Esophagus muscularis mucosa (tissue), 4 donors: ENCODE results near the gene CABLES1. TPM values are rescaled to one million over a fixed set of nuclear protein-coding genes. Genes with fewer than 3 reads are reported as not detected.

ENCODE experiments used
- DNase-seq: peaks from one replicate; pipeline ENCODE4 v3.0.0-alpha.2; 2017; ENCODE audit errors: extremely low spot score
- H3K27ac ChIP-seq, 4 donors: fragments of 200-600 bp; sonication (generic); replicated peaks in 1 of 4; 1 replicate in 3 of 4; 2 replicates in 1 of 4; pipeline ENCODE4 v1.5.1; 2016 to 2019; ENCODE audit warnings: mild to moderate bottlenecking in 1 of 4
- H3K27me3 ChIP-seq, 4 donors: fragments of 200-600 bp; sonication (generic); one replicate each; pipeline versions ENCODE4 v1.5.1 to v1.6.0; 2016 to 2019
- H3K36me3 ChIP-seq, 4 donors: fragments of 200-600 bp; sonication (generic); one replicate each; pipeline ENCODE4 v1.5.1; 2016 to 2019
- H3K4me1 ChIP-seq, 4 donors: fragments of 200-600 bp; sonication (generic); one replicate each; pipeline ENCODE4 v1.5.1; 2016 to 2019
- H3K4me3 ChIP-seq, 4 donors: fragments of 200-600 bp; sonication (generic); 1 replicate in 2 of 4; 2 replicates in 2 of 4; pipeline ENCODE4 v1.5.1; 2016 to 2019; ENCODE audit warnings: mild to moderate bottlenecking in 4 of 4, moderate library complexity in 1 of 4
- H3K9me3 ChIP-seq, 4 donors: fragments of 200-600 bp; sonication (generic); 1 replicate in 3 of 4; 2 replicates in 1 of 4; pipeline ENCODE4 v1.5.1; 2016 to 2019
- CTCF ChIP-seq, 3 experiments: fragments of 200-600 bp in 2 of 3; fragments of 450-650 bp in 1 of 3; sonication (generic) in 2 of 3; IDR thresholded peaks; one replicate each; pipeline ENCODE4 v1.5.1; 2017 to 2019; ENCODE audit warnings: antibody characterized with exemption in 3 of 3, mild to moderate bottlenecking in 2 of 3, moderate library complexity in 1 of 3
- EP300 ChIP-seq: sonication (generic); formaldehyde crosslinking; IDR thresholded peaks from one replicate; pipeline ENCODE4 v1.6.1; 2017; ENCODE audit warnings: antibody characterized with exemption
- POLR2A ChIP-seq: fragments of 450-650 bp; IDR thresholded peaks from one replicate; pipeline ENCODE4 v1.6.1; 2017; ENCODE audit warnings: antibody characterized with exemption, moderate library complexity, mild to moderate bottlenecking, low read depth
- POLR2AphosphoS5 ChIP-seq, 2 donors: sonication (generic); formaldehyde crosslinking; IDR thresholded peaks; one replicate each; pipeline ENCODE4 v1.6.1; 2017; ENCODE audit warnings: antibody characterized with exemption in 2 of 2
- WGBS: methylation state at CpG from one replicate; pipeline ENCODE4 v1.1.5; 2018; 5-methylcytosine and 5-hydroxymethylcytosine counted together
- intact Hi-C: fragments of 100-400 bp; cut with DNase I; formaldehyde crosslinking; loops from one replicate; pipeline ENCODE4 v1.15.1; 2023
- total RNA-seq, 4 donors: library from RNA; depleted of rRNA; stranded (reverse); fragments of >200 nt; gene quantifications; one replicate each; pipeline versions ENCODE4 v1.1.0 to v1.2.1, GENCODE V29; 2016

Gene CABLES1
- total RNA-seq, 4 donors from 2014 or later: 3.8 to 8.3 (median 6.4) TPM

- no peaks in the 10 kb centered on the region for H3K36me3 ChIP-seq
- DNase-seq: no peak
- no peak overlapping the region for H3K27ac ChIP-seq
- no peaks in the 10 kb centered on the region for H3K9me3 ChIP-seq
- no peak overlapping the region for H3K4me3 ChIP-seq
- WGBS: 75% methylated on average over 11 of the region's 11 CpGs
- TF ChIP-seq POLR2A (no peak), POLR2AphosphoS5 (IDR thresholded peaks at IDR 0.05) (no peak), CTCF (IDR thresholded peaks at IDR 0.05) (no peak), EP300 (no peak)
- intact Hi-C loops: no loop called here
- no peaks in the 10 kb centered on the region for H3K27me3 ChIP-seq
- peaks cover 0 to 3% (median 0%) of the 10 kb centered on the region in 4 donors for H3K4me1 ChIP-seq
Observed at GRCh38 chr18:23126376-23127056, 8.8 kb upstream of the CABLES1 start.

- intact Hi-C loops: no loop called here
- no peak for DNase-seq
- Histone ChIP-seq H3K9me3 (no peaks in the 10 kb centered on the region), H3K27me3 (no peaks in the 10 kb centered on the region), H3K4me3 (no peak overlapping the region), H3K27ac (no peak overlapping the region), H3K4me1 (peaks cover 0 to 3% (median 0%) of the 10 kb centered on the region in 4 donors), H3K36me3 (no peaks in the 10 kb centered on the region)
- 62% methylated on average over 6 of the region's 6 CpGs for WGBS
- no peak for TF ChIP-seq POLR2AphosphoS5 (IDR thresholded peaks at IDR 0.05)
- TF ChIP-seq POLR2A: no peak
Observed at GRCh38 chr18:23127090-23127489, 8.2 kb upstream of the CABLES1 start.

- 86% methylated on average over 8 of the region's 8 CpGs for WGBS
- DNase-seq: no peak
- Histone ChIP-seq H3K27me3 (peaks cover 0 to 9% (median 0%) of the 10 kb centered on the region in 4 donors), H3K4me1 (peaks cover 2 to 12% (median 7%) of the 10 kb centered on the region in 4 donors), H3K9me3 (no peaks in the 10 kb centered on the region), H3K27ac (no peak overlapping the region), H3K4me3 (no peak overlapping the region), H3K36me3 (no peaks in the 10 kb centered on the region)
- intact Hi-C loops: loop anchor here (2.0 to 5.0 kb wide), 2 partner anchors 108 to 281 kb away; no protein-coding TSS in a partner anchor
- no peak for TF ChIP-seq POLR2A
- TF ChIP-seq EP300: no peak
Observed at GRCh38 chr18:23129355-23130002, 5.8 kb upstream of the CABLES1 start.

GRCh38 chr18:23131693-23132319, 3.5 kb upstream of the CABLES1 start:
- 21% methylated on average over 8 of the region's 8 CpGs for WGBS
- peaks cover 0 to 26% (median 7%) of the 10 kb centered on the region in 4 donors for H3K27me3 ChIP-seq
- no peak overlapping the region for H3K4me3 ChIP-seq
- no peaks in the 10 kb centered on the region for H3K9me3 ChIP-seq
- H3K27ac ChIP-seq: no peak overlapping the region
- no peaks in the 10 kb centered on the region for H3K36me3 ChIP-seq
- DNase-seq: no peak
- peaks cover 18 to 26% (median 22%) of the 10 kb centered on the region in 4 donors for H3K4me1 ChIP-seq
- intact Hi-C loops: loop anchor here (1.0 to 5.0 kb wide), 3 partner anchors 105 to 279 kb away; no protein-coding TSS in a partner anchor
- TF ChIP-seq POLR2AphosphoS5 (IDR thresholded peaks at IDR 0.05) (no peak), CTCF (IDR thresholded peaks at IDR 0.05) (peak; percentile 73 to 82 (median 77)), POLR2A (no peak)

GRCh38 chr18:23133860-23134779, 1.2 kb upstream of the CABLES1 start:
- peaks cover 5 to 46% (median 7%) of the 10 kb centered on the region in 4 donors for H3K27me3 ChIP-seq
- no peak for TF ChIP-seq CTCF (IDR thresholded peaks at IDR 0.05)
- no peak for TF ChIP-seq POLR2AphosphoS5 (IDR thresholded peaks at IDR 0.05)
- TF ChIP-seq EP300: no peak
- no peak for TF ChIP-seq POLR2A
- no peaks in the 10 kb centered on the region for H3K9me3 ChIP-seq
- no peak for DNase-seq
- H3K4me1 ChIP-seq: peaks cover 21 to 41% (median 35%) of the 10 kb centered on the region in 4 donors
- intact Hi-C loops: loop anchor here (5.0 kb wide), 1 partner anchor 103 kb away; no protein-coding TSS in a partner anchor
- H3K4me3 ChIP-seq: peak overlapping the region; percentile 65 to 82 (median 68)
- H3K36me3 ChIP-seq: no peaks in the 10 kb centered on the region
- peak overlapping the region in 3 of 4 donors; percentile 62 to 81 (median 71) for H3K27ac ChIP-seq
- 56% methylated on average over 18 of the region's 18 CpGs for WGBS
